IMR-90 (cell line): Measurements from ENCODE around the gene DLL4. TPM values are rescaled to one million over a fixed set of nuclear protein-coding genes. Genes with fewer than 3 reads are reported as not detected.
A peak's percentile ranks its signal among the peaks of the same experiment; 100 is the strongest.

Source experiments
- ATAC-seq: fragments of 200-7000 bp; cut with Tn5 transposase; 2 replicates; pipeline ENCODE4 v1.9.1; 2020; ENCODE audit warnings: low read depth, mild to moderate bottlenecking, moderate library complexity
- BruUV-seq: library from RNA; stranded (reverse); fragments of 400-500 nt; replicated peaks from 2 replicates; lab custom pipeline; 2021; lab: Mats Ljungman, UMichigan
- CTCF ChIA-PET: fragments of 300-600 bp; formaldehyde crosslinking; extraction: SDS; loops from one replicate; lab custom pipeline; 2021; ENCODE audit warnings: antibody characterized with exemption; lab: Yijun Ruan, JAX
- POLR2A ChIA-PET: fragments of 300-600 bp; sonication (Branson Sonifier 250); formaldehyde crosslinking; loops from one replicate; lab custom pipeline; 2022; ENCODE audit warnings: antibody characterized with exemption; ENCODE audit not compliant: unreplicated experiment; lab: Charles Lee
- DNase-seq: peaks from one replicate; pipeline ENCODE4 v3.0.0; 2013
- H2AFZ ChIP-seq: replicated peaks from 2 replicates; pipeline ENCODE3; 2013; ENCODE audit warnings: low read length, mild to moderate bottlenecking; ENCODE audit not compliant: poor library complexity
- H2AK5ac ChIP-seq: 2 replicates; pipeline ENCODE4 v1.6.1; 2013; ENCODE audit warnings: low read depth, low read length, inconsistent platforms
- H2AK9ac ChIP-seq: replicated peaks from 2 replicates; pipeline ENCODE3; 2013; ENCODE audit warnings: mild to moderate bottlenecking, low read depth, low read length, moderate library complexity; ENCODE audit not compliant: poor library complexity
- H2BK120ac ChIP-seq: 2 replicates; pipeline ENCODE4 v1.6.1; 2013; ENCODE audit warnings: low read depth, low read length, inconsistent platforms
- H2BK15ac ChIP-seq: 3 replicates; pipeline ENCODE4 v1.6.1; 2013; ENCODE audit warnings: low read depth, low read length, inconsistent platforms
- H2BK20ac ChIP-seq: 2 replicates; pipeline ENCODE4 v1.6.1; 2013; ENCODE audit warnings: low read depth, mild to moderate bottlenecking, inconsistent platforms, low read length, moderate library complexity
- H2BK5ac ChIP-seq: 2 replicates; pipeline ENCODE4 v1.6.1; 2013; ENCODE audit warnings: mild to moderate bottlenecking, low read depth, low read length, inconsistent platforms; ENCODE audit not compliant: poor library complexity, severe bottlenecking
- H3K14ac ChIP-seq: replicated peaks from 2 replicates; pipeline ENCODE4 v1.6.1; 2013; ENCODE audit warnings: low read depth, low read length, inconsistent platforms
- H3K18ac ChIP-seq: 2 replicates; pipeline ENCODE4 v1.6.1; 2013; ENCODE audit warnings: low read depth, low read length, control low read depth
- H3K23ac ChIP-seq: 2 replicates; pipeline ENCODE4 v1.6.1; 2013; ENCODE audit warnings: low read depth, low read length, inconsistent platforms
- H3K27ac ChIP-seq: 2 replicates; pipeline ENCODE4 v1.5.1; 2013; ENCODE audit warnings: mild to moderate bottlenecking, control low read depth, low read length; ENCODE audit not compliant: insufficient read depth
- H3K27me3 ChIP-seq: 2 replicates; pipeline ENCODE4 v1.6.1; 2013; ENCODE audit warnings: low read length; ENCODE audit not compliant: control insufficient read depth, insufficient read depth
- H3K36me3 ChIP-seq: 2 replicates; pipeline ENCODE4 v1.6.1; 2013; ENCODE audit warnings: low read length, mixed read lengths; ENCODE audit not compliant: control insufficient read depth, insufficient read depth
- H3K4ac ChIP-seq: 2 replicates; pipeline ENCODE4 v1.6.1; 2013; ENCODE audit warnings: low read depth, low read length, inconsistent platforms
- H3K4me1 ChIP-seq: 2 replicates; pipeline ENCODE4 v1.6.1; 2013; ENCODE audit warnings: low read length, mixed read lengths; ENCODE audit not compliant: control insufficient read depth, insufficient read depth
- H3K4me2 ChIP-seq: 2 replicates; pipeline ENCODE4 v1.6.1; 2013; ENCODE audit warnings: low read depth, mild to moderate bottlenecking, control low read depth, low read length, moderate library complexity
- H3K4me3 ChIP-seq: 2 replicates; pipeline ENCODE4 v1.5.1; 2013; ENCODE audit warnings: low read depth, mild to moderate bottlenecking, control low read depth, low read length, moderate library complexity; ENCODE audit not compliant: insufficient read depth
- H3K56ac ChIP-seq: 2 replicates; pipeline ENCODE4 v1.6.1; 2013; ENCODE audit warnings: low read length, inconsistent platforms; ENCODE audit not compliant: insufficient read depth; ENCODE audit errors: extremely low read depth
- H3K79me1 ChIP-seq, 2 experiments: 2 replicates each; pipeline ENCODE4 v1.6.1; 2013; ENCODE audit warnings: low read length in 2 of 2, inconsistent platforms in 1 of 2, low read depth in 1 of 2
- H3K9ac ChIP-seq: 2 replicates; pipeline ENCODE4 v1.6.1; 2013; ENCODE audit warnings: low read depth, low read length, control low read depth
- H3K9me1 ChIP-seq: 2 replicates; pipeline ENCODE4 v1.6.1; 2013; ENCODE audit warnings: low read length, inconsistent platforms; ENCODE audit not compliant: insufficient read depth
- H3K9me3 ChIP-seq: 2 replicates; pipeline ENCODE4 v1.6.1; 2013; ENCODE audit warnings: low read length; ENCODE audit not compliant: control insufficient read depth, insufficient read depth
- H4K20me1 ChIP-seq: 2 replicates; pipeline ENCODE4 v1.6.1; 2013; ENCODE audit warnings: low read length, inconsistent platforms; ENCODE audit not compliant: insufficient read depth
- H4K5ac ChIP-seq: 2 replicates; pipeline ENCODE4 v1.6.1; 2013; ENCODE audit warnings: mild to moderate bottlenecking, low read depth, low read length, control low read depth
- H4K8ac ChIP-seq, 2 experiments: 2 replicates each; pipeline ENCODE4 v1.6.1; 2013; ENCODE audit warnings: low read depth in 2 of 2, low read length in 2 of 2, control low read depth in 1 of 2, inconsistent platforms in 1 of 2
- H4K91ac ChIP-seq: 2 replicates; pipeline ENCODE4 v1.6.1; 2013; ENCODE audit warnings: low read depth, low read length, inconsistent platforms; ENCODE audit not compliant: insufficient read depth
- CEBPB ChIP-seq: IDR thresholded peaks from 2 replicates; pipeline ENCODE4 v1.6.1; 2012; ENCODE audit warnings: low read depth, low read length, improper control_type of control experiment
- CHD1 ChIP-seq: IDR thresholded peaks from 2 replicates; pipeline ENCODE4 v1.6.1; 2012; ENCODE audit warnings: low read depth, low read length, improper control_type of control experiment
- ELK1 ChIP-seq: fragments of 150-350 bp; IDR thresholded peaks from 2 replicates; pipeline ENCODE4 v1.6.1; 2016; ENCODE audit warnings: low read depth, mild to moderate bottlenecking, low read length, moderate library complexity, borderline replicate concordance
- FOS ChIP-seq: fragments of 150-350 bp; IDR thresholded peaks from 2 replicates; pipeline ENCODE4 v1.6.1; 2016; ENCODE audit warnings: low read depth, low read length
- MAFK ChIP-seq: IDR thresholded peaks from 2 replicates; pipeline ENCODE4 v1.6.1; 2012; ENCODE audit warnings: low read depth, low read length, improper control_type of control experiment
- MAZ ChIP-seq: IDR thresholded peaks from 2 replicates; pipeline ENCODE4 v1.6.1; 2012; ENCODE audit warnings: low read depth, mild to moderate bottlenecking, low read length, improper control_type of control experiment, moderate library complexity, borderline replicate concordance
- MXI1 ChIP-seq: IDR thresholded peaks from 2 replicates; pipeline ENCODE4 v1.6.1; 2012; ENCODE audit warnings: low read depth, mild to moderate bottlenecking, low read length, moderate library complexity, borderline replicate concordance
- NFE2L2 ChIP-seq: fragments of 150-350 bp; IDR thresholded peaks from 2 replicates; pipeline ENCODE4 v1.6.1; 2016; ENCODE audit warnings: low read depth, mild to moderate bottlenecking, low read length
- POLR2A ChIP-seq: IDR thresholded peaks from 2 replicates; pipeline ENCODE4 v1.6.1; 2012; ENCODE audit warnings: mild to moderate bottlenecking, low read depth, low read length
- RCOR1 ChIP-seq: IDR thresholded peaks from 2 replicates; pipeline ENCODE4 v1.6.1; 2012; ENCODE audit warnings: mild to moderate bottlenecking, low read length, improper control_type of control experiment; ENCODE audit not compliant: insufficient replicate concordance
- RFX5 ChIP-seq: IDR thresholded peaks from 2 replicates; pipeline ENCODE4 v1.8.0; 2012; ENCODE audit warnings: low read depth, mild to moderate bottlenecking, low read length, moderate library complexity
- SMC3 ChIP-seq: fragments of 150-350 bp; IDR thresholded peaks from 2 replicates; pipeline ENCODE4 v1.6.1; 2016; ENCODE audit warnings: low read depth, mild to moderate bottlenecking, antibody characterized with exemption, low read length, moderate library complexity
- WGBS, 2 experiments: methylation state at CpG; one replicate each; pipeline versions ENCODE4 v1.1.5 to v1.1.7; 2013; ENCODE audit warnings: missing lambda C conversion rate in 2 of 2; ENCODE audit not compliant: insufficient read length in 1 of 2; ENCODE audit errors: extremely low coverage in 2 of 2; 5-methylcytosine and 5-hydroxymethylcytosine counted together
- dilution Hi-C: fragments of 300-500 bp; cut with HindIII; formaldehyde crosslinking; loops from one replicate; pipeline ENCODE4 v1.14.3; 2018; ENCODE audit warnings: low sequenced_read_pairs; ENCODE audit not compliant: unreplicated experiment
- in situ Hi-C: fragments of 300-500 bp; cut with MboI; formaldehyde crosslinking; loops from 3 replicates; pipeline ENCODE4 v1.14.3; 2019; ENCODE audit warnings: low sequenced_read_pairs, inconsistent platforms, mixed read lengths
- intact Hi-C: fragments of 100-400 bp; cut with micrococcal nuclease; formaldehyde crosslinking; loops from 2 replicates; pipeline ENCODE4 v1.10.0; 2022
- polyA plus RNA-seq, 3 experiments: library from polyadenylated mRNA; depleted of rRNA; stranded (reverse); fragments of >200 nt; gene quantifications; 2 replicates each; pipeline ENCODE4 v1.2.3, GENCODE V29; 2012; ENCODE audit warnings: low replicate concordance in 1 of 3
- total RNA-seq: library from RNA; depleted of rRNA; stranded (reverse); fragments of >200 nt; gene quantifications from 2 replicates; pipeline ENCODE4 v1.2.3, GENCODE V29; 2012
- TF ChIP-seq, protein P1 (sequence below): conservative IDR thresholded peaks from 2 replicates; pipeline ENCODE4 v1.5.1; 2012; ENCODE audit warnings: mild to moderate bottlenecking, low read depth, low read length, improper control_type of control experiment
- TF ChIP-seq, protein P2 (sequence below): fragments of 150-350 bp; IDR thresholded peaks from 2 replicates; pipeline ENCODE4 v1.6.1; 2017; ENCODE audit warnings: mild to moderate bottlenecking, antibody characterized with exemption, low read length, low read depth

Gene DLL4
- total and polyA plus RNA-seq, 2 of the 4 experiments (the other 2 are of a cell fraction), result 1.8 to 3.4 TPM

- H4K8ac ChIP-seq, result peak overlapping the region; percentile 88 to 98; a peak in 3 of 4 replicates
- peaks cover 14 to 20% of the 10 kb centered on the region in 2 experiments; a peak in 3 of 4 replicates for H3K79me1 ChIP-seq
- no peak overlapping the region for H2BK5ac ChIP-seq
- WGBS, 2 experiments, result 82% methylated on average over 9 of the region's 22 CpGs; no CpG with 5 or more reads in 1 of the 2 experiments
- H2BK15ac ChIP-seq, result no peak overlapping the region
- H4K20me1 ChIP-seq, result peaks cover 9% of the 10 kb centered on the region; the same call in 1 of the 2 replicates
- peaks cover 9% of the 10 kb centered on the region; the same call in 1 of the 2 replicates for H3K4me1 ChIP-seq
- POLR2A ChIA-PET, result no interaction called here
- H4K5ac ChIP-seq, result peak overlapping the region; percentile 74; the same call in 1 of the 2 replicates
- H3K9me3 ChIP-seq, result no peaks in the 10 kb centered on the region
- H2BK20ac ChIP-seq, result no peak overlapping the region
- no peak overlapping the region for H3K56ac ChIP-seq
- no peak overlapping the region for H3K4me2 ChIP-seq
- in situ Hi-C loops (loop anchor here (5.0 kb wide), 1 partner anchor 36 kb away; no protein-coding TSS in a partner anchor), dilution Hi-C loops (no loop called here), intact Hi-C loops (loop anchor here (5.0 kb wide), 2 partner anchors 216 to 371 kb away; no protein-coding TSS in a partner anchor)
- H3K36me3 ChIP-seq, result peaks cover 6% of the 10 kb centered on the region; the same call in 1 of the 2 replicates
- H2AK5ac ChIP-seq, result no peak overlapping the region; the same call in 1 of the 2 replicates
- peak overlapping the region; percentile 83 for H2AK9ac ChIP-seq
- BruUV-seq, result no TSS peak
- DNase-seq (no peak), ATAC-seq (no peak)
- no peaks in the 10 kb centered on the region; the same call in 1 of the 2 replicates for H3K27me3 ChIP-seq
- H3K14ac ChIP-seq, result no peak overlapping the region
- peak overlapping the region; percentile 96 for H2AFZ ChIP-seq
- H3K4me3 ChIP-seq, result no peak overlapping the region
- CTCF ChIA-PET, result interaction anchor here (0.6 to 4.3 kb wide), 10 partner anchors 12 to 148 kb away, joined by 3 to 44 read pairs (median 8); no protein-coding TSS in a partner anchor
- H4K91ac ChIP-seq, result no peak overlapping the region
- H3K23ac ChIP-seq, result no peak overlapping the region
- no peak overlapping the region for H2BK120ac ChIP-seq
- no peak overlapping the region for H3K27ac ChIP-seq
- H3K18ac ChIP-seq, result no peak overlapping the region
- no peak overlapping the region for H3K4ac ChIP-seq
- no peak overlapping the region for H3K9ac ChIP-seq
- H3K9me1 ChIP-seq, result 0 out of 2 replicates have a peak, but pooled peaks cover 3% of the 10 kb centered on the region
- TF ChIP-seq, protein P1, sequence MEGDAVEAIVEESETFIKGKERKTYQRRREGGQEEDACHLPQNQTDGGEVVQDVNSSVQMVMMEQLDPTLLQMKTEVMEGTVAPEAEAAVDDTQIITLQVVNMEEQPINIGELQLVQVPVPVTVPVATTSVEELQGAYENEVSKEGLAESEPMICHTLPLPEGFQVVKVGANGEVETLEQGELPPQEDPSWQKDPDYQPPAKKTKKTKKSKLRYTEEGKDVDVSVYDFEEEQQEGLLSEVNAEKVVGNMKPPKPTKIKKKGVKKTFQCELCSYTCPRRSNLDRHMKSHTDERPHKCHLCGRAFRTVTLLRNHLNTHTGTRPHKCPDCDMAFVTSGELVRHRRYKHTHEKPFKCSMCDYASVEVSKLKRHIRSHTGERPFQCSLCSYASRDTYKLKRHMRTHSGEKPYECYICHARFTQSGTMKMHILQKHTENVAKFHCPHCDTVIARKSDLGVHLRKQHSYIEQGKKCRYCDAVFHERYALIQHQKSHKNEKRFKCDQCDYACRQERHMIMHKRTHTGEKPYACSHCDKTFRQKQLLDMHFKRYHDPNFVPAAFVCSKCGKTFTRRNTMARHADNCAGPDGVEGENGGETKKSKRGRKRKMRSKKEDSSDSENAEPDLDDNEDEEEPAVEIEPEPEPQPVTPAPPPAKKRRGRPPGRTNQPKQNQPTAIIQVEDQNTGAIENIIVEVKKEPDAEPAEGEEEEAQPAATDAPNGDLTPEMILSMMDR, result no peak
- TF ChIP-seq MAFK (no peak), POLR2A (no peak), MAZ (no peak), FOS (no peak), SMC3 (no peak), NFE2L2 (no peak), CEBPB (no peak), RCOR1 (no peak), ELK1 (no peak), MXI1 (no peak), CHD1 (no peak), RFX5 (no peak)
- TF ChIP-seq, protein P2, sequence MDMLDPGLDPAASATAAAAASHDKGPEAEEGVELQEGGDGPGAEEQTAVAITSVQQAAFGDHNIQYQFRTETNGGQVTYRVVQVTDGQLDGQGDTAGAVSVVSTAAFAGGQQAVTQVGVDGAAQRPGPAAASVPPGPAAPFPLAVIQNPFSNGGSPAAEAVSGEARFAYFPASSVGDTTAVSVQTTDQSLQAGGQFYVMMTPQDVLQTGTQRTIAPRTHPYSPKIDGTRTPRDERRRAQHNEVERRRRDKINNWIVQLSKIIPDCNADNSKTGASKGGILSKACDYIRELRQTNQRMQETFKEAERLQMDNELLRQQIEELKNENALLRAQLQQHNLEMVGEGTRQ, result no peak
Measured at GRCh38 chr15:40893019-40893670, 36.0 kb upstream of the DLL4 start.
